Left hindlimb (tissue), 1 donor: Measurements from ENCODE around the gene EPHB1.
"Not testable (repeated sequence)": the region's sequence is repeated elsewhere in the genome, so short reads cannot be mapped to it uniquely, and the experiment has no call there.

Experiments used
- DNase-seq: peaks from one replicate; pipeline ENCODE4 v3.0.0-alpha.2; 2018

EPHB1 gene

GRCh38 chr3:135059580-135059979 lies 264.5 kb downstream of the EPHB1 start:
- DNase-seq = no peak

DNA sequence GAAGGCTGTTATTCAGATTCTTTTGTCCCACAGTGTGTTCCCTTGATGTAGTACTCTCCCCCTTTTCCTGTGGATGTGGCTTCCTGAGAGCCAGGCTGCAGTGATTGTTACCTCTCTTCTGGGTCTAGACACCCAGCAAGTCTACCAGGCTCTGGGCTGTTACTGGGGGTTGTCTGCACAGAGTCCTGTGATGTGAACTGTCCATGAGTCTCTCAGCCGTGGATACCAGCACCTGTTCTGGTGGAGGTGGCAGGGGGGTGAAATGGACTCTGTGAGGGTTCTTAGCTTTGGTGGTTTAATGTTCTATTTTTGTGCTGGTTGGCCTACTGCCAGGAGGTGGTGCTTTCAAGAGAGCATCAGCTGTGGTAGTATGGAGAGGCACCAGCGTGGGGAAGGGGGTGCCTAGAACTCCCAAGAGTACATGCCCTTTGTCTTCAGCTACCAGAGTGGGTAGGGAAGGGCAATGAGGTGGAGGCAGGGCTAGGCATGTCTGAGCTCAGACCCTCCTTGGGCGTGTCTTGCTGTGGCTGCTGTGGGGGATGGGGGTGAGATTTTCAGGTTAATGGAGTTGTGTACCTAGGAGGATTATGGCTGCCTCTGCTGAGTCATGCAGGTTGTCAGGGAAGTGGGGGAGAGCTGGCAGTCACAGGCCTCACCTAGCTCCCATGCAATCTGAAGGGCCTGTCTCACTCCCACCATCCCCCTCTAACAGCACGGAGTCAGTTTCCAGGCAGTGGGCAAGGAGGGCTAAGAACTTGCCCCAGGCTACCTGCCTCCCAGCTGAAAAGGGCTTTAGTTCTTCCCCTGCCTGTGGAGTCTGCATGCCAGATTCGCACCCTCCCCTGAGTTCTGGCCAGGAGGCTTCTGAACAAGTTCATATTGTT lies 272.0 kb downstream of the EPHB1 start:
- DNase-seq = not testable (repeated sequence)

GRCh38 chr3:135068011-135068410 lies 273.0 kb downstream of the EPHB1 start:
- DNase-seq = no peak

GRCh38 chr3:135069406-135069805 lies 274.3 kb downstream of the EPHB1 start:
- no peak for DNase-seq

DNA sequence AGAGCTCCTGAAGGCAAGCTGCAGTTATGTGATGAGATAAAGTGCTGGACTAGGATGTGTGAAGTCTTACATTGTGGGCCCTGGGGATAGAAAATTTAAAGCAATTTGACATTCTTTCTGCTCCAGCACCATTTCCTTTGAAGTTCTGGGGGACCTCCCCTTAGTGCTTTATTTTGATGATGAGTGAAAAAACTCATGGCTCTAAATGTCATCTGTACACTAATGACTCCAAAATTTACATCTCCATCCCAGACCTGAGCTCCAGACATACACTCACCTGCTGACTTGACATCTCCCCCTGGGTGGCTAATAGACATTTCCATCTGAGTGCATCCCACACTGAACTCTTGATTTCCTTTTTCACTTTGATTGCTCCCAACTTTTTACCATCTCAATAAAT lies 276.4 kb downstream of the EPHB1 start:
- DNase-seq = no peak

DNA sequence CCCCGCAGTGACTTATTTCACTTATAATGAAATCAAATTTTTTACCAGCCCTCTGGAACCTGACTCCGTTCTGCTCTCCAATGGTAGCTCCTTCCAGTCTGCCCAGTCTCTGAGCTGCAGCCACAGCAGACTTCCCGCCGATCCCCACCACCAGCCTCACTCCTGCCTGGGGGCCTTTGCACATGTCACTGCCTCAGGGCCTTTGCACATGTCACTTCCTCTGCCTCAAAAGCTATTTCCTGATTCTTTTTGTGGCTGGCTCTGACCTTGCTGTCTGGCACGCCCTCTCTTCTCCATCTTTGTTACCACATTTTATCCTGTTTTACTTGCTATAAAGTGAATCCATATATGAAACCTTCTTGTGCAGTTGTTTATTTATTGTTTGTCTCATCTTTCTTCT lies 277.4 kb downstream of the EPHB1 start:
- DNase-seq = no peak

- DNase-seq = no peak
Measured at GRCh38 chr3:135075157-135075556, 280.1 kb downstream of the EPHB1 start.

DNA sequence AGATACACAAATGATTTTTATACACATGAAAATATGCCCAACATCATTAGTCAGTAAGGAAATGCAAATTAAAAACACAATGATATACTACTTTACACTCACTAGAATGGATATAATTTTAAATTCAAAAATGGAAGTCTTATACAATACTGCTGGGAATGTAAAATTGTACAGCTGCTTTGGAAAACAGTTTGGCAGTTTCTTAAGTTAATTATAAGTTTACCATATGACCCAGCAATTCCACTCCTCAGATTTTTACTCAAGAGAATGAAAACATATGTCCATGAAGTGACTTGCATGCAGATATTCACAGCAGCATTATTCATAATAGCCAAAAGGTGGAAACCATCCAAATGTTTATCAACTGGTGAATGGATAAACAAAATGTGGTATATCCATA lies 281.3 kb downstream of the EPHB1 start:
- no peak for DNase-seq

- DNase-seq = no peak
Measured at GRCh38 chr3:135077186-135077585, 282.1 kb downstream of the EPHB1 start.

GRCh38 chr3:135078283-135078682 lies 283.2 kb downstream of the EPHB1 start:
- DNase-seq = no peak

DNA sequence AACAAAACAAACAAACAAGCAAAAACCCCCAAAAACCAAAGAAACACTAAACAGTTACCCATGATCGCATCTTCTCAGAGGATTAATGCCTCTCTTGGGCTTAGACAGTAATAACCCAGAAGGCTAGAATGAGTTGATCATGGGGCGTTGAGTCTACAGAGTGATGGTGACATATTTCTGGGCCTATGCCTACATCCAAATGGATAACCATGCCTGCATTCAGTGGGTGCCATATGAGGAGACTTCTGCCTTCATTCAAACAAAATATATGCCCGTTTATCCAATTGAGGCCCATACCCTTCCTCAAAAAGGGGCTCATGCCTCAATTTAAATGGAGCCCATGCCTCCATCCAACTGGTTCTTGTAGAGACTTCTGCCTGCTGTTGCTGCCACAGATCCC lies 284.0 kb downstream of the EPHB1 start:
- no peak for DNase-seq

DNA sequence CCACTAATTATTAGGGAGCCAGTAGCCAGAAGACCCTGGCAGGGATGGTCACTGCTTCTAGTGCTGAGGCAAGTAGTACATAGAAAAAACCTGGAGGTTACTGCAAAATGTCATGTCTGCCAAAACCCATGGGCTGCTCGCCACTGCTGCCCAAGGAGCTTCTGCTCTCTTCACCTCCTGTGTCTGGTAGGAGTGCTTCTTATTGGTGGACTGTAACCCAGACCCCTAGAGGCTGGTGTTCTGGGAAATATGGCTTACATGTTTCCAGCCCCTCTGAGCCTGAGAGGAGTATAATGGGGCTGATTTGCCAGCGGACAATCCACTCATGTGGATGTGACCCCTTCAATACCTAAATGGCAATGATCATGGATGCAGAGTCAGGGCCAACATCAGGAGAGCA lies 286.4 kb downstream of the EPHB1 start:
- DNase-seq = no peak

DNA sequence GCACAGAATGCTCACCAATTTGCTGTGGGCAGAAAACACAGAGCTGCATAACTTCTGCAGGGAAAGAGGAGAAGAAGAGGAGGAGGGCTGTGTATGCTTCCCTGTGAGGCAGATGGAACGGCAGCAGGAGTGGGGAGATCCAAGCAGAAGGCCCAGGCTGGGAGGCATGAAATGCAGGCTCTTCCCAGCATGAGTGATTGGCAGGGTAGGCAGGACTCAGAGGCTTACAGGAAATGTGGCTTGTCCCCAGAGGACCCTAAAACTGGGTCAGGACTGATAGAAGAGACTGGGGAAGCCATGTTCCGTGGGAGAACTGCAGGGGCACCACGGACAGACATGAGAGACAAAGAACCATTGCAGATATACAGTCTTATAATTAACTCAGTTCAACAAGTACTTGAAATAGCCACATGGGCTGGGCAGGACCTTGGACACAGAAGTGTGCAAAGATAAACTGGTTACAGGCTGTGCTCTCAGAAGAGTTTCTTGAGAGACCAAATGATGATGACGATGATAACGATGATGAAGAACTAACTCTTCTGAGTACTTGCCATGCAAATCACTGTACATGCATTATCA lies 286.9 kb downstream of the EPHB1 start:
- DNase-seq = no peak

GRCh38 chr3:135082706-135083105 lies 287.6 kb downstream of the EPHB1 start:
- DNase-seq = no peak

DNA sequence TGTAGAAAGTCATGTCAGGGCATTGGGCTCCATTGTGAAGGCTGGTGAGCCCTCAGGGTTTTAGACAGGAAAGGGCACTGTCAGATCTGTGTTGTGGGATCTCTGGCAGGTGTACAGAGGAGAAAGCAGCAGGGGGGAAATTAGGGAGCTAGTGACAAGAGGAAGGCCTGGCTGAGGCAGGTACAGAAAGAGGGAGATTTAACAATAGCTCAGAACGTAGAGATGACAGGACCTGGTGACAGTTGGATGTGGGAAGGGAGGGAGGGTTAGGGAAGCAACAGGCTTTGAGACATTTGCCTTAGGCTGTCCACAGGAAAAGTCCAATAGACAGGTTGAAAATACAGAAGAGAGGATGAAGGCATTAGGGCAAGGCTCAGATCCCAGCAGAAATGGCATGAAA lies 288.1 kb downstream of the EPHB1 start:
- no peak for DNase-seq

- no peak for DNase-seq
Measured at GRCh38 chr3:135083756-135084155, 288.7 kb downstream of the EPHB1 start.

DNA sequence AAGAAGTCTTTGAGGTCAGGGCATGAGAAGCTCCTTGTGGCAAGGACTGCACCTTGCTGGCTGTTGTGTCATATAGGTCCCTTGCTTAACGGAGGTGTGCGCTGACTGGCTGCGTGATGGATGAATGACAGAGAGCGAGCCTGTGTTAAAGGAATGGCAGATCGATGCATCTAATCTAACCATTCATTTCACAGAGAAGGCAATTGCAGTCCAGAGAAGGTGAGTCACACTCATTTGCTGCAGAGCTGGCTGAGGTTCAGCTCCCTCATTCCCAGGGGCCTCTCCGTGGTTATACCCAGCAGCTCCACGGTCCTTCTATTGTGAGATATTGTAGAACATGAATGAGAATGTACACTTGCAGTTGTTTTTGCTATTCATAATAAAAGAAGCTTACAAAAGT lies 289.3 kb downstream of the EPHB1 start:
- DNase-seq = no peak

- no peak for DNase-seq
Measured at GRCh38 chr3:135084976-135085375, 289.9 kb downstream of the EPHB1 start.

- no peak for DNase-seq
Measured at GRCh38 chr3:135085652-135086436, 290.8 kb downstream of the EPHB1 start.

DNA sequence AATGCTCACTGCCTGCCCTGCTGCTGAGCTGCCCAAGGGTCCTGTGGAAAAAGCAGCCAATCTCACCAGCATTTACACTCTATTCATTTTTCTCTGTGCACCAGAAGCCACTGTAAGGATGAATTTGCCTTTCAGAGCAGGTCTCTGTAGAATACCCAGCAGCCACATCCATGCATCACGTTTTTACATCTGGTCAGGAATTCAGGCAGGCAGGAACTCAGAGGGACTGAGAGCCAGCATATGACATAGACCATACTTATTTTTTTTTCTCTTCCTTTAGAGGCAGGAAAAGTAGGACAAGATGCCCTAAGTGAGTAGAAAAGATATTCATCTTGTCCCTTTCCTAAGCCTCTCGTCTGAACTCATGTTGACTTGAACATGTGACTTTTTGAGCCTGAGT lies 292.7 kb downstream of the EPHB1 start:
- DNase-seq = no peak

DNA sequence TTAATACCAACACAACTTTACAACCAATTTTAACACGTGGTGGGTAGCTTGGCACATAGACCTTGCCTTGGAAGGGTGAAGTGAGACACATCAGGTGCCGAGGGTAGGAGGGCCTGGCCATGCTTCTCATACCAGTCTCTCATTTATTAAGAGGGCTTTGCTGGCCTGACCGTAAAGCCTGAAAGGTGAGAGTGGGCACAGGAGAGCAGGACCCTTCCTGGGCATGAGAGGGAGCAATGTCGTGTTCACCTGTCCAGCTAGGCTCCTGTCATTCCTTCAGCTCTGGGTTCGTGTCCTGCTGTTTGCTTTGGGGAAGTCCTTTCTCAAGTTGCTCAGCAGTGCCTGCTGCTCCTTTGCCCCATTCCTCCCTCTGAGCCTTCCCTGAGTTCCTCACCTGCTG lies 294.4 kb downstream of the EPHB1 start:
- DNase-seq = no peak

DNA sequence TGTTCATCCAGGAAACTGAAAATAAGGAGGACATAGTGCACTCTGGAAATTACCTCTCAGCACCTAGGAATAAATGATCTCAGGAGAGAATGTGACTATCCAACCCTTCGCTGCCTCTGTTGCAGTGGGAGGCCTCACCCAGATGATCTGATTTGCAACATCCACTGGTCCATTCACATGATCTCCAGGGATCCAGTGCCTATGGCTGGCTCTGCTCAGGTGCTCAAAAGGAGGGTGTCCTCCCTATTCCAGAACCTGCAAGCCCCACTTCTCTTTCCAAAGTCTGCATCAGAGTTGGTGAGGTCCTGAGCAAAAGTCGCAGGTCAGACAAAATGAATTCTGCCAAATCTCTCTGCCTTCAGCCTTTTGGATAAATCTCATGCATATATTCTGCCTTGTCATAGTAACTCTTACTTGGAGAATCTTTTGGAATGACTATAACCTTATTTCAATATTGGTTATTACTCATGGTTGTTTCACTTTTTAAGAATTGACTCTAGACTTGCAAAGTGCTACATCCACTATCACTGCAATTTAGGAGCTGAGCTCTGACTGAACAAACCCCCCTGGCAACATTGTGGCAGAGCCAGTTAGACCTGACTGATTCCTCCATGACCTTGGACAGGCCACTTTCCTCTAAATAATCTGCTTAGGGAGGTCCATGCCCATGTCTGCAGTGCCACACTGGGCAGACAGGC lies 295.1 kb downstream of the EPHB1 start:
- DNase-seq = no peak

DNA sequence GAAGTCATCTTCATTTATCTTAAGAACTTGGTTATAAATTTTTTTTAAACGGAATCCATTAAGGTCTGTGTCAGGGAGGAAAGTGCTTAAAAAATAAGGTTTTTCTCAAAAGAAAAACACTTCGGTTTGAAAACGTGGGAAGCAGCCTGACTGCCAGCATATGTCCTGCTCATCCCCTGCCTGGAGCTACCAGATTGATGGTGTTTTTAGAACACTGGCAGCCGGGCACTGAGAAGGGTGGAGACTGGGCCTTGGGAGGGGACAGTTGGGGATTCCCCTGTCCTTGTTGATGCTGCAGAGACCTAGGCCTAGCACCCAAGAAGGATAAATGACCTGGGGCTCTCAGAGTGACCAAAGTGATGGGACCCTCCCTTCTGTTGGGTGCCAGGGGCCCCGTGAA lies 296.9 kb downstream of the EPHB1 start:
- no peak for DNase-seq
